GM19452 (cell line): ENCODE data around the gene EGFL7.
"Not testable (repeated sequence)": the region's sequence is repeated elsewhere in the genome, so short reads cannot be mapped to it uniquely, and the experiment has no call there.

Source experiments
- ATAC-seq: cut with Tn5 transposase; IDR thresholded peaks from one replicate; pipeline ENCODE4 v1.9.1; 2021; ENCODE audit not compliant: unreplicated experiment

Gene EGFL7

GRCh38 chr9:136624184-136624951 lies 38.3 kb upstream of the EGFL7 start:
- ATAC-seq, result no peak

GRCh38 chr9:136625101-136626065 lies 37.3 kb upstream of the EGFL7 start:
- no peak for ATAC-seq

GRCh38 chr9:136626066-136626725 lies 36.5 kb upstream of the EGFL7 start:
- ATAC-seq, result no peak

GRCh38 chr9:136626740-136627642 lies 35.7 kb upstream of the EGFL7 start:
- ATAC-seq, result no peak

- no peak for ATAC-seq
These were observed 35.0 kb upstream of the EGFL7 start for GRCh38 chr9:136627703-136628102.

GRCh38 chr9:136628268-136628667 lies 34.4 kb upstream of the EGFL7 start:
- ATAC-seq, result no peak

- no peak for ATAC-seq
These were observed 33.5 kb upstream of the EGFL7 start for GRCh38 chr9:136629001-136629878.

- no peak for ATAC-seq
These were observed 32.6 kb upstream of the EGFL7 start for GRCh38 chr9:136629879-136630661.

- ATAC-seq, result no peak
These were observed 32.1 kb upstream of the EGFL7 start for GRCh38 chr9:136630662-136630992.

GRCh38 chr9:136631038-136632000 lies 31.4 kb upstream of the EGFL7 start:
- no peak for ATAC-seq

GRCh38 chr9:136632072-136632471 lies 30.6 kb upstream of the EGFL7 start:
- not testable (repeated sequence) for ATAC-seq

GRCh38 chr9:136632491-136633106 lies 30.1 kb upstream of the EGFL7 start:
- ATAC-seq, result not testable (repeated sequence)

- ATAC-seq, result no peak
These were observed 27.8 kb upstream of the EGFL7 start for GRCh38 chr9:136634904-136635303.

- no peak for ATAC-seq
These were observed 22.3 kb upstream of the EGFL7 start for GRCh38 chr9:136640171-136641111.

- ATAC-seq, result no peak
These were observed 20.2 kb upstream of the EGFL7 start for GRCh38 chr9:136642439-136642921.
